Measurements from ENCODE around the gene TEAD1.

TEAD1 gene

DNA sequence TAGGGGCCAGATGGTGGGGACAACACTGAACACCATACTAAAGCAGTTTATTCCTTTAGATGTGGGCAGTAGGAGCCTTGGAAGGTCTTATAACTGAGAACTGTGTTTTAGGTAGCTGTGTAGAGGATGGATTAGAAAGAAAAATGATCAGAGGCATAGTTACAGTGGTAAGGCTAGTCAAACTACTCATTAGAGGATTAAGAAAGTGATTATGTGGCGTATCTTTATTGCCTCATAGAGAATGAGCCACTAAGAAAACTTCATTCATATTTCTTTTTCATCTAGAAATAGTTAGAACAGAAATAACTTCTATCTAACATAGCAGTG is 179.1 kb downstream of the TEAD1 start:
- no peak overlapping the region for H3K4me3 ChIP-seq (ENCODE audit: control insufficient read depth, low read depth, low read length)
- DNase-seq (ENCODE audit: low read depth), result no peak
- TF ChIP-seq, protein P1, sequence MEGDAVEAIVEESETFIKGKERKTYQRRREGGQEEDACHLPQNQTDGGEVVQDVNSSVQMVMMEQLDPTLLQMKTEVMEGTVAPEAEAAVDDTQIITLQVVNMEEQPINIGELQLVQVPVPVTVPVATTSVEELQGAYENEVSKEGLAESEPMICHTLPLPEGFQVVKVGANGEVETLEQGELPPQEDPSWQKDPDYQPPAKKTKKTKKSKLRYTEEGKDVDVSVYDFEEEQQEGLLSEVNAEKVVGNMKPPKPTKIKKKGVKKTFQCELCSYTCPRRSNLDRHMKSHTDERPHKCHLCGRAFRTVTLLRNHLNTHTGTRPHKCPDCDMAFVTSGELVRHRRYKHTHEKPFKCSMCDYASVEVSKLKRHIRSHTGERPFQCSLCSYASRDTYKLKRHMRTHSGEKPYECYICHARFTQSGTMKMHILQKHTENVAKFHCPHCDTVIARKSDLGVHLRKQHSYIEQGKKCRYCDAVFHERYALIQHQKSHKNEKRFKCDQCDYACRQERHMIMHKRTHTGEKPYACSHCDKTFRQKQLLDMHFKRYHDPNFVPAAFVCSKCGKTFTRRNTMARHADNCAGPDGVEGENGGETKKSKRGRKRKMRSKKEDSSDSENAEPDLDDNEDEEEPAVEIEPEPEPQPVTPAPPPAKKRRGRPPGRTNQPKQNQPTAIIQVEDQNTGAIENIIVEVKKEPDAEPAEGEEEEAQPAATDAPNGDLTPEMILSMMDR (IDR thresholded peaks at IDR 0.05; ENCODE audit: control insufficient read depth, insufficient read depth, low read depth, low read length, missing control alignments), result no peak

DNA sequence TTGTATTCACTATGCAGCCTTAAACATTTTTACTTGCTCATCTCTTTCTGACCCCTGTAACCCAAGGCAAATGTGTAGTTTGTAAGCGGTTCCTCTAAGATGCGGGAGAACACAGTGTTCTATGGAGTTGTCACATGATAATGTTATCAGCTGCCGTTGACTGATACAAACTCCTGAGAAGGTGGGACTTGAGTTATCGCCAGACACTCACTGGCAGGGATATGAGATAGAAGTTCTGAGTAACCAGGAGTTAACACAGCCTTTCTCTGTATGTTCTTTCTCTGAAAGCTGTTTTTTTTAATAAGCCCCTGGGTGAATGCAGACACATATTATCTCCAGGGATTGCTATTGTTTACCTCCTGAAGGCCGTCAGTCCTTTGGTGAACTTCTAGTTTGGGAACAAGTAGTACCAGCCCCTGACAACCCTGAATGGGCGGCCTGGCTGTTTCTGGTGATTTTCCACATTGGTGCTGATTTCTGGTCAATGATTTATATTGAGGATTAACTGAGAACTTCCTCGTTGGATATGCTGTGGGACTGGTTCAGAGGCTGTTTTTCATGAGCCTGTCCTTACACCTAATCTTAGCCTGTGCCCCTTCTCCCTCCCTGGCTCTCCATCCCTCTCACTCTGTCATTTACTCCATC is 179.6 kb downstream of the TEAD1 start:
- H3K4me3 ChIP-seq (ENCODE audit: control insufficient read depth, low read depth, low read length), result no peak overlapping the region
- TF ChIP-seq, protein P1 (IDR thresholded peaks at IDR 0.05; ENCODE audit: control insufficient read depth, insufficient read depth, low read depth, low read length, missing control alignments), result no peak
- no peak for DNase-seq (ENCODE audit: low read depth)

DNA sequence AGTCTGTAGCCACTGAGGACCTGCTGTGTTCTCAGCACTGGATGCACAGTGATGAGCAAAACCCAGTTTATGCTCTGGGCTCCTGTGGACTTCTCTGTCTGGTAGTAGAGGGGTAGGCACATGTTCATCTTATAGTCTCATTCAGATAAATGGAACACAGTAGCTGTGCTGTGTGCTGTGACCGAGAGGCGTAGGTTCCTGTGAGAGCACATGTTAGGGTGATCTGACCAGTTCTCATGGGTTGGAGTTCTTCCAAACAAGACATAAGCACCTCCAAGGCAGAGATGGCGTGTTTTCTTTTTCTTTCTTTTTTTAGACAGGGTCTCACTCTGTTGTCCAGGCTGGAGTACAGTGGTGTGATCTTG is 180.1 kb downstream of the TEAD1 start:
- no peak overlapping the region for H3K4me3 ChIP-seq (ENCODE audit: control insufficient read depth, low read depth, low read length)
- TF ChIP-seq, protein P1 (IDR thresholded peaks at IDR 0.05; ENCODE audit: control insufficient read depth, insufficient read depth, low read depth, low read length, missing control alignments), result no peak
- no peak for DNase-seq (ENCODE audit: low read depth)

DNA sequence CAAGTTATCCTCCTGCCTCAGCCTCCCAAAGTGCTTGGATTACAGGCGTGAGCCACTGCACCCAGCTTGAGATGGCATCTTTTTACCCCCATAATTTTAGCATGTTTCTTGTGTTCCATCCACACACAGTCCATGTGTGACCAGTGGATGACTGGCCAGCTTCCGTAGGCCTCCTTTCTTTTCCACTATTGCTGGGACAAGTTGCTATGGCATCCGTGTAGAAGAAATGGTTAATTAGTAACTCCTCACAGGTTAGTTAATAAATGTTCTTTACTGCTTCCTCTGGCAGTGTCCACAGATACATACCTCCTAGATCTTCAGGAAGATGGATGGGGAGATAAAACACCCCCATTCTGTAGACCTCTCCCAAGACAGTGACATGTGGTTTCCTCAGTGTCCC is 180.6 kb downstream of the TEAD1 start:
- TF ChIP-seq, protein P1 (IDR thresholded peaks at IDR 0.05; ENCODE audit: control insufficient read depth, insufficient read depth, low read depth, low read length, missing control alignments), result no peak
- no peak overlapping the region for H3K4me3 ChIP-seq (ENCODE audit: control insufficient read depth, low read depth, low read length)
- no peak for DNase-seq (ENCODE audit: low read depth)

DNA sequence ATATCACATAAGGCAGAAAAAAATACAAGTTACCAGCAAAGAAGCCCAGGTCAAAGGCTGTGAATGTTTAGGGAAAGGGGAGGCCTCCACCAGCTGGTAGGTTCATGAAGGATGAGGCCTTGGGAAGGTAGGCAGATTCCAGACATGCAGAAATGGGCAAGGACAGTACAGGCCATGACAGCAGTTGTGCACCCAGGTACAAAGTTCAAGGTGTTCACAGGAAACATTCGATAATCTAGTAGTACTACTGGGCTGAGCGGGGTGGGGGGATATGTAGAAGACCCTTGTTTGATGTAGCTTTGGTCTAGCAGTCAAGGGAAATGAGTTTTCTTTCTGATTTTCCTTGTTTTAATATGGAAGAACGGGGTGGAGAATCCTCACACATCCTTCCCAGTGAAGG is 182.1 kb downstream of the TEAD1 start:
- no peak for DNase-seq (ENCODE audit: low read depth)
- TF ChIP-seq, protein P1 (IDR thresholded peaks at IDR 0.05; ENCODE audit: control insufficient read depth, insufficient read depth, low read depth, low read length, missing control alignments), result no peak

DNA sequence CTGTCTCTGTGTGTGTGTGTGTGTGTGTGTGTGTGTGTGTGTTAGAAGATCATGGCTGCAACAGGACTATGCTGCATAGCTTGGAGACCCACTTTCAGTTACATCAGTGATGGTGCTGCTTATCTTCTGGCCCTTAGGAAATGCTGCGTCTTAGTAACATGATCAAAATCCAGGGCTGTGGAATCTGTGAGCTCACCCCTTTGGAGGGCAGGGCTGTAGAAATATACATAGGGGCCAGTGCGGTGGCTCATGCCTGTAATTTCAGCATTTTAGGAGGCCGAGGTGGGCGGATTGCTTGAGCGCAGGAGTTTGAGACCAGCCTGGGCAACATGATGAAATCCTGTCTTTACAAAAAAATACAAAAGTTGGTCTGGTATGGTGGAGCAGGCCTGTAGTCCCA is 183.4 kb downstream of the TEAD1 start:
- no peak for DNase-seq (ENCODE audit: low read depth)
- no peak overlapping the region for H3K4me3 ChIP-seq (ENCODE audit: control insufficient read depth, low read depth, low read length)
- TF ChIP-seq, protein P1 (IDR thresholded peaks at IDR 0.05; ENCODE audit: control insufficient read depth, insufficient read depth, low read depth, low read length, missing control alignments), result no peak

More for the DNA sequence above, 182.1 kb downstream of the TEAD1 start:
- no peak overlapping the region for H3K4me3 ChIP-seq (ENCODE audit: control insufficient read depth, low read depth, low read length)
